ENCODE results near the gene SLC5A2. TPM values are rescaled to one million over a fixed set of nuclear protein-coding genes. Genes with fewer than 3 reads are reported as not detected.

Gene SLC5A2
- polyA plus RNA-seq, 3 donors, result 0.04 TPM; not detected in 2

DNA sequence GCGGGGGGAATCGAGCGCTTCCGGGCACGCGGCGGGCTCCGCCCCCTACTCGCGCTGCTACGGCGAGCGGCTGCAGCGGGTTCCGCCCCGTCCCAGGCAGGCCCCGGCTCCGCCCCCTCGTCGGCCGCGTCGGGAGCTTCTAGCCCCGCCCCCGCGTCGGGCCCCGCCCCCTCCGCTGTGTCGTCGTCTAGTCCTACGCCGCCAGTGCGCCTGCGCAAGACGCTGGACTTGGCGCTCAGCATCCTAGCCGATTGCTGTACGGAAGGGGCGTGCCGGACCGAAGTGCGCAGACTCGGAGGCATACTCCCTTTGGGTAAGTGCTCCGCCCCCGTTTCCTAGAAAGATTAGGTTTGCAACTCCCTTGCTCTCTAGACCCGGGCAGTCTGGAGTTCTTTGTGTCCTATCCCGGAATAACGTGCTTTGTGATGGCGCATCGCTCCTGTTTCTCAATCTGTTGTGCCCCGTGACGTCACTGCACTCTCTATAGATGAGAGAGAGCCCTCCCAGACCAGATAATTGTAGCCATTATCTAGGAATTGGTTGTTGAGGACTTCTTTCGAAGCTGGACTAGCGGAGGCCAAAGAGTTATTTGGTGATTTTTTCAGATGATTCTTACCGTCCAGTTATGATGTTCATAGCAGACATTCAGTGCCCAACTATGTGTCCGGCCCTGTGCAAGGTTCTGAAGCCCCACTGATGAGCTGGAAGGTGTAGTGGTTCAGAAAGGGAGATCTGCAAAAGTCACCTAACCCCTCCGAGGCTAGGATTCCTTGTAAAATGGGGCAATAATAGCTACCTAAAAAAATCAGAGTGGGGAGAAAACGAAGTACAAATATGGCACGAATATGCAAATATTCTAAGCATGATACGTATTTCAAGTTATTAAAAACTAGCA, 23.0 kb upstream of the SLC5A2 start:
- peak overlapping the region; percentile 95 to 96 for H3K27ac ChIP-seq (ENCODE audit: low read depth in 1 of 2, low read length in 2 of 2)
- H3K4me1 ChIP-seq (ENCODE audit: control insufficient read depth in 1 of 2, insufficient read depth in 2 of 2, low read length in 2 of 2), result peaks cover 47 to 51% of the 10 kb centered on the region in 2 donors
- WGBS (ENCODE audit: insufficient coverage), result 2% methylated on average over 56 of the region's 61 CpGs
- DNase-seq, result peak; percentile 99 to 100 (median 99)
- Mint-ChIP-seq H3K27me3 (ENCODE audit: low read depth in 3 of 3) (peaks cover 0 to 6% (median 2%) of the 10 kb centered on the region in 3 donors), H3K4me3 (peak overlapping the region; percentile 86 to 92), H3K4me1 (peaks cover 46% of the 10 kb centered on the region), H3K27ac (peak overlapping the region; percentile 94 to 97 (median 95)), H3K36me3 (peaks cover 29 to 41% of the 10 kb centered on the region in 2 donors), H3K9me3 (no peaks in the 10 kb centered on the region)
- no peaks in the 10 kb centered on the region for H3K9me3 ChIP-seq (replicated peaks in 1 of 2; ENCODE audit: control insufficient read depth in 1 of 2, insufficient read depth in 1 of 2, low read length in 2 of 2)
- no peak for TF ChIP-seq CTCF (IDR thresholded peaks at IDR 0.05)
- intact Hi-C loops (cut with micrococcal nuclease), result loop anchor here (5.0 kb wide), 3 partner anchors 108 to 407 kb away; partner anchors contain the start of gene KAT8 (in 1 of the 2)
- peak overlapping the region; percentile 54 to 86 (median 86) for H3K4me3 ChIP-seq (replicated peaks in 1 of 3; ENCODE audit: low read depth in 2 of 3, low read length in 3 of 3)
- H3K36me3 ChIP-seq (replicated peaks in 1 of 2; ENCODE audit: control insufficient read depth in 1 of 2, insufficient read depth in 2 of 2, low read length in 2 of 2), result peaks cover 19 to 34% of the 10 kb centered on the region in 2 donors
- H3K27me3 ChIP-seq (ENCODE audit: control insufficient read depth in 2 of 2, insufficient read depth in 2 of 2, low read length in 2 of 2), result no peaks in the 10 kb centered on the region
- peaks cover 52% of the 10 kb centered on the region for H3K79me2 ChIP-seq (ENCODE audit: insufficient read depth, low read length)
- peaks cover 42% of the 10 kb centered on the region for H4K20me1 ChIP-seq (ENCODE audit: insufficient read depth, low read length)
- H3K4me2 ChIP-seq (replicated peaks; ENCODE audit: extremely low read depth, low read length, poor library complexity, severe bottlenecking), result peak overlapping the region; percentile 93
- H3K9ac ChIP-seq (ENCODE audit: insufficient read depth, low read length, poor library complexity, severe bottlenecking), result peak overlapping the region; percentile 96
- peak overlapping the region; percentile 83 for H2AFZ ChIP-seq (ENCODE audit: insufficient read depth, low read depth, low read length, poor library complexity, severe bottlenecking)

GRCh38 chr16:31460582-31461002, 22.3 kb upstream of the SLC5A2 start:
- Histone ChIP-seq H2AFZ (ENCODE audit: insufficient read depth, low read depth, low read length, poor library complexity, severe bottlenecking) (no peak overlapping the region), H3K79me2 (ENCODE audit: insufficient read depth, low read length) (peaks cover 46% of the 10 kb centered on the region), H3K4me3 (replicated peaks in 1 of 3; ENCODE audit: low read depth in 2 of 3, low read length in 3 of 3) (peak overlapping the region in 1 of 3 experiments; percentile 86), H3K4me2 (replicated peaks; ENCODE audit: extremely low read depth, low read length, poor library complexity, severe bottlenecking) (peak overlapping the region; percentile 93), H3K27ac (ENCODE audit: low read depth in 1 of 2, low read length in 2 of 2) (no peak overlapping the region), H3K36me3 (replicated peaks in 1 of 2; ENCODE audit: control insufficient read depth in 1 of 2, insufficient read depth in 2 of 2, low read length in 2 of 2) (peaks cover 25 to 40% of the 10 kb centered on the region in 2 donors), H3K27me3 (ENCODE audit: control insufficient read depth in 2 of 2, insufficient read depth in 2 of 2, low read length in 2 of 2) (no peaks in the 10 kb centered on the region), H4K20me1 (ENCODE audit: insufficient read depth, low read length) (peaks cover 37% of the 10 kb centered on the region), H3K9me3 (replicated peaks in 1 of 2; ENCODE audit: control insufficient read depth in 1 of 2, insufficient read depth in 1 of 2, low read length in 2 of 2) (no peaks in the 10 kb centered on the region), H3K4me1 (ENCODE audit: control insufficient read depth in 1 of 2, insufficient read depth in 2 of 2, low read length in 2 of 2) (peaks cover 41 to 45% of the 10 kb centered on the region in 2 donors), H3K9ac (ENCODE audit: insufficient read depth, low read length, poor library complexity, severe bottlenecking) (no peak overlapping the region)
- DNase-seq, result peak; percentile 32 to 45 (median 41)
- intact Hi-C loops (cut with micrococcal nuclease), result no loop called here
- H3K27ac Mint-ChIP-seq, result peak overlapping the region in 5 of 7 donors; percentile 60 to 95 (median 89)
- H3K9me3 Mint-ChIP-seq, result no peaks in the 10 kb centered on the region
- peak; percentile 82 for TF ChIP-seq CTCF (IDR thresholded peaks at IDR 0.05)
- H3K4me3 Mint-ChIP-seq, result peak overlapping the region in 1 of 2 donors; percentile 78
- 79% methylated on average over 3 of the region's 8 CpGs for WGBS (ENCODE audit: insufficient coverage)
- peaks cover 41% of the 10 kb centered on the region for H3K4me1 Mint-ChIP-seq
- H3K27me3 Mint-ChIP-seq (ENCODE audit: low read depth in 3 of 3), result peaks cover 0 to 6% (median 4%) of the 10 kb centered on the region in 3 donors
- peaks cover 31 to 43% of the 10 kb centered on the region in 2 donors for H3K36me3 Mint-ChIP-seq

All from CD14-positive monocyte (primary cell).